GM12878 (cell line): ENCODE measurements around the gene VMP1. TPM values are rescaled to one million over a fixed set of nuclear protein-coding genes. Genes with fewer than 3 reads are reported as not detected.

Source experiments
- BCL11A ChIP-seq: IDR thresholded peaks from 2 replicates; pipeline ENCODE4 v1.6.1; 2011; ENCODE audit warnings: low read depth, low read length
- BMI1 ChIP-seq: fragments of 450-650 bp; IDR thresholded peaks from 2 replicates; pipeline ENCODE4 v1.6.1; 2016; ENCODE audit warnings: mild to moderate bottlenecking, moderate library complexity, borderline replicate concordance
- CHD1 ChIP-seq: IDR thresholded peaks from 2 replicates; pipeline ENCODE4 v1.6.1; 2012; ENCODE audit warnings: low read depth, low read length, improper control_type of control experiment
- E2F4 ChIP-seq: IDR thresholded peaks from 2 replicates; pipeline ENCODE4 v1.6.1; 2012; ENCODE audit warnings: low read depth, low read length, improper control_type of control experiment
- MAX ChIP-seq: IDR thresholded peaks from 2 replicates; pipeline ENCODE4 v1.6.1; 2012; ENCODE audit warnings: low read depth, low read length, improper control_type of control experiment
- MEF2A ChIP-seq: IDR thresholded peaks from 2 replicates; pipeline ENCODE4 v1.6.1; 2011; ENCODE audit warnings: low read depth, mild to moderate bottlenecking, low read length, moderate library complexity; ENCODE audit not compliant: insufficient read depth
- RCOR1 ChIP-seq: conservative IDR thresholded peaks from 2 replicates; pipeline ENCODE4 v1.6.1; 2012; ENCODE audit warnings: low read depth, low read length, improper control_type of control experiment
- TCF3 ChIP-seq: IDR thresholded peaks from 2 replicates; pipeline ENCODE4 v1.6.1; 2012; ENCODE audit warnings: low read depth, mild to moderate bottlenecking, low read length, borderline replicate concordance; ENCODE audit not compliant: insufficient read depth
- YY1 ChIP-seq: IDR thresholded peaks from 2 replicates; pipeline ENCODE4 v1.6.1; 2011; ENCODE audit warnings: low read depth, mild to moderate bottlenecking, low read length
- ZBED1 ChIP-seq: IDR thresholded peaks from 2 replicates; pipeline ENCODE4 v1.6.1; 2016; ENCODE audit warnings: borderline replicate concordance
- polyA plus RNA-seq, 11 experiments: library from polyadenylated mRNA; depleted of rRNA in 4 of 11; unstranded in 6 of 11; stranded (reverse) in 5 of 11; fragments of >200 nt; fragmentation: Nextera tagmentation in 4 of 11; fragmentation: Illumina TruSeq in 1 of 11; extraction: Ambion mirVana in 4 of 11; extraction: Trizol in 1 of 11; gene quantifications; 1 replicate in 1 of 11; 2 replicates in 10 of 11; pipeline versions ENCODE4 v1.2.1 to v1.2.3, GENCODE V29; 2011 to 2016; ENCODE audit warnings: inconsistent platforms in 2 of 11, missing spikeins in 2 of 11, low read depth in 1 of 11
- total RNA-seq, 4 experiments: library from RNA; depleted of rRNA in 3 of 4; stranded (reverse); fragments of >200 nt in 3 of 4; fragmentation: Illumina TruSeq in 1 of 4; extraction: Trizol in 1 of 4; gene quantifications; 2 replicates each; pipeline versions ENCODE4 v1.2.1 to v1.2.3, GENCODE V29; 2013 to 2021
- TF ChIP-seq, protein P1 (sequence below): IDR thresholded peaks from 2 replicates; pipeline ENCODE4 v1.6.1; 2012; ENCODE audit warnings: improper control_type of control experiment, low read depth, low read length; ENCODE audit not compliant: insufficient replicate concordance
- TF ChIP-seq, protein P2 (sequence below): IDR thresholded peaks from 2 replicates; pipeline ENCODE4 v1.6.1; 2011; ENCODE audit warnings: mild to moderate bottlenecking, low read depth, low read length, moderate library complexity; ENCODE audit not compliant: insufficient replicate concordance
- TF ChIP-seq, protein P3 (sequence below): fragments of 450-650 bp; formaldehyde crosslinking; IDR thresholded peaks from 2 replicates; pipeline ENCODE4 v1.5.0; 2022; ENCODE audit warnings: mild to moderate bottlenecking, missing genetic modification characterization
- TF ChIP-seq, protein P4 (sequence below): IDR thresholded peaks from 2 replicates; pipeline ENCODE4 v1.6.1; 2012; ENCODE audit warnings: mild to moderate bottlenecking, low read depth, low read length

The VMP1 gene
- total and polyA plus RNA-seq, 10 of the 15 experiments (the other 5 are each of a cell fraction or from before 2014, with no cell fraction given), result 88.4 to 199 (median 132) TPM

DNA sequence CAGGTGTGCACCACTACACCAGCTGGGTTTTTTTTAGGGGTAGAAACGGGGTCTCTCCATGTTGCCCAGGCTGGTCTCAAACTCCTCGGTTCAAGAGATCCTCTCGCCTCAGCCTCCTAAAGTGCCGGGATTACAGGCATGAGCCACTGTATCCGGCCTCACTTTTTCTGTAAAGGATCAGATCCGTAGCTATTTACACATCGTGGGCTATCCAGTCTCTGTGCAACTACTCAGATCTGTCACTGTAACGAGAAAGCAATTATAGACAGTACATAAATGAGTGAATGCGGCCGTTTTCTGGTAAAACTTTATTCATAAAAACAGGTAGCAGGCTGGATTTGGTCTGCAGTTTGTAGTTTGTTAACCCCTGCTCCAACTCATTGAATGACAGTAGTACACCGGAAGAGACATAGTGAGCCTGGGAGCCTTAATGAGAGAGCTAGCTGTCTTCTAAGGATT is 44.5 kb downstream of the VMP1 start (continued):
- TF ChIP-seq, protein P1, sequence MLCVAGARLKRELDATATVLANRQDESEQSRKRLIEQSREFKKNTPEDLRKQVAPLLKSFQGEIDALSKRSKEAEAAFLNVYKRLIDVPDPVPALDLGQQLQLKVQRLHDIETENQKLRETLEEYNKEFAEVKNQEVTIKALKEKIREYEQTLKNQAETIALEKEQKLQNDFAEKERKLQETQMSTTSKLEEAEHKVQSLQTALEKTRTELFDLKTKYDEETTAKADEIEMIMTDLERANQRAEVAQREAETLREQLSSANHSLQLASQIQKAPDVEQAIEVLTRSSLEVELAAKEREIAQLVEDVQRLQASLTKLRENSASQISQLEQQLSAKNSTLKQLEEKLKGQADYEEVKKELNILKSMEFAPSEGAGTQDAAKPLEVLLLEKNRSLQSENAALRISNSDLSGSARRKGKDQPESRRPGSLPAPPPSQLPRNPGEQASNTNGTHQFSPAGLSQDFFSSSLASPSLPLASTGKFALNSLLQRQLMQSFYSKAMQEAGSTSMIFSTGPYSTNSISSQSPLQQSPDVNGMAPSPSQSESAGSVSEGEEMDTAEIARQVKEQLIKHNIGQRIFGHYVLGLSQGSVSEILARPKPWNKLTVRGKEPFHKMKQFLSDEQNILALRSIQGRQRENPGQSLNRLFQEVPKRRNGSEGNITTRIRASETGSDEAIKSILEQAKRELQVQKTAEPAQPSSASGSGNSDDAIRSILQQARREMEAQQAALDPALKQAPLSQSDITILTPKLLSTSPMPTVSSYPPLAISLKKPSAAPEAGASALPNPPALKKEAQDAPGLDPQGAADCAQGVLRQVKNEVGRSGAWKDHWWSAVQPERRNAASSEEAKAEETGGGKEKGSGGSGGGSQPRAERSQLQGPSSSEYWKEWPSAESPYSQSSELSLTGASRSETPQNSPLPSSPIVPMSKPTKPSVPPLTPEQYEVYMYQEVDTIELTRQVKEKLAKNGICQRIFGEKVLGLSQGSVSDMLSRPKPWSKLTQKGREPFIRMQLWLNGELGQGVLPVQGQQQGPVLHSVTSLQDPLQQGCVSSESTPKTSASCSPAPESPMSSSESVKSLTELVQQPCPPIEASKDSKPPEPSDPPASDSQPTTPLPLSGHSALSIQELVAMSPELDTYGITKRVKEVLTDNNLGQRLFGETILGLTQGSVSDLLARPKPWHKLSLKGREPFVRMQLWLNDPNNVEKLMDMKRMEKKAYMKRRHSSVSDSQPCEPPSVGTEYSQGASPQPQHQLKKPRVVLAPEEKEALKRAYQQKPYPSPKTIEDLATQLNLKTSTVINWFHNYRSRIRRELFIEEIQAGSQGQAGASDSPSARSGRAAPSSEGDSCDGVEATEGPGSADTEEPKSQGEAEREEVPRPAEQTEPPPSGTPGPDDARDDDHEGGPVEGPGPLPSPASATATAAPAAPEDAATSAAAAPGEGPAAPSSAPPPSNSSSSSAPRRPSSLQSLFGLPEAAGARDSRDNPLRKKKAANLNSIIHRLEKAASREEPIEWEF, result no peak
- TF ChIP-seq, protein P2, sequence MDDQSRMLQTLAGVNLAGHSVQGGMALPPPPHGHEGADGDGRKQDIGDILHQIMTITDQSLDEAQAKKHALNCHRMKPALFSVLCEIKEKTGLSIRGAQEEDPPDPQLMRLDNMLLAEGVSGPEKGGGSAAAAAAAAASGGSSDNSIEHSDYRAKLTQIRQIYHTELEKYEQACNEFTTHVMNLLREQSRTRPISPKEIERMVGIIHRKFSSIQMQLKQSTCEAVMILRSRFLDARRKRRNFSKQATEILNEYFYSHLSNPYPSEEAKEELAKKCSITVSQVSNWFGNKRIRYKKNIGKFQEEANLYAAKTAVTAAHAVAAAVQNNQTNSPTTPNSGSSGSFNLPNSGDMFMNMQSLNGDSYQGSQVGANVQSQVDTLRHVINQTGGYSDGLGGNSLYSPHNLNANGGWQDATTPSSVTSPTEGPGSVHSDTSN, result no peak
- TF ChIP-seq, protein P3, sequence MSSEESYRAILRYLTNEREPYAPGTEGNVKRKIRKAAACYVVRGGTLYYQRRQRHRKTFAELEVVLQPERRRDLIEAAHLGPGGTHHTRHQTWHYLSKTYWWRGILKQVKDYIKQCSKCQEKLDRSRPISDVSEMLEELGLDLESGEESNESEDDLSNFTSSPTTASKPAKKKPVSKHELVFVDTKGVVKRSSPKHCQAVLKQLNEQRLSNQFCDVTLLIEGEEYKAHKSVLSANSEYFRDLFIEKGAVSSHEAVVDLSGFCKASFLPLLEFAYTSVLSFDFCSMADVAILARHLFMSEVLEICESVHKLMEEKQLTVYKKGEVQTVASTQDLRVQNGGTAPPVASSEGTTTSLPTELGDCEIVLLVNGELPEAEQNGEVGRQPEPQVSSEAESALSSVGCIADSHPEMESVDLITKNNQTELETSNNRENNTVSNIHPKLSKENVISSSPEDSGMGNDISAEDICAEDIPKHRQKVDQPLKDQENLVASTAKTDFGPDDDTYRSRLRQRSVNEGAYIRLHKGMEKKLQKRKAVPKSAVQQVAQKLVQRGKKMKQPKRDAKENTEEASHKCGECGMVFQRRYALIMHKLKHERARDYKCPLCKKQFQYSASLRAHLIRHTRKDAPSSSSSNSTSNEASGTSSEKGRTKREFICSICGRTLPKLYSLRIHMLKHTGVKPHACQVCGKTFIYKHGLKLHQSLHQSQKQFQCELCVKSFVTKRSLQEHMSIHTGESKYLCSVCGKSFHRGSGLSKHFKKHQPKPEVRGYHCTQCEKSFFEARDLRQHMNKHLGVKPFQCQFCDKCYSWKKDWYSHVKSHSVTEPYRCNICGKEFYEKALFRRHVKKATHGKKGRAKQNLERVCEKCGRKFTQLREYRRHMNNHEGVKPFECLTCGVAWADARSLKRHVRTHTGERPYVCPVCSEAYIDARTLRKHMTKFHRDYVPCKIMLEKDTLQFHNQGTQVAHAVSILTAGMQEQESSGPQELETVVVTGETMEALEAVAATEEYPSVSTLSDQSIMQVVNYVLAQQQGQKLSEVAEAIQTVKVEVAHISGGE (CRISPR knock-in tag), result no peak
- peak; percentile 91 for TF ChIP-seq BCL11A
- TF ChIP-seq CHD1, result no peak
- no peak for TF ChIP-seq MAX
- TF ChIP-seq, protein P4, sequence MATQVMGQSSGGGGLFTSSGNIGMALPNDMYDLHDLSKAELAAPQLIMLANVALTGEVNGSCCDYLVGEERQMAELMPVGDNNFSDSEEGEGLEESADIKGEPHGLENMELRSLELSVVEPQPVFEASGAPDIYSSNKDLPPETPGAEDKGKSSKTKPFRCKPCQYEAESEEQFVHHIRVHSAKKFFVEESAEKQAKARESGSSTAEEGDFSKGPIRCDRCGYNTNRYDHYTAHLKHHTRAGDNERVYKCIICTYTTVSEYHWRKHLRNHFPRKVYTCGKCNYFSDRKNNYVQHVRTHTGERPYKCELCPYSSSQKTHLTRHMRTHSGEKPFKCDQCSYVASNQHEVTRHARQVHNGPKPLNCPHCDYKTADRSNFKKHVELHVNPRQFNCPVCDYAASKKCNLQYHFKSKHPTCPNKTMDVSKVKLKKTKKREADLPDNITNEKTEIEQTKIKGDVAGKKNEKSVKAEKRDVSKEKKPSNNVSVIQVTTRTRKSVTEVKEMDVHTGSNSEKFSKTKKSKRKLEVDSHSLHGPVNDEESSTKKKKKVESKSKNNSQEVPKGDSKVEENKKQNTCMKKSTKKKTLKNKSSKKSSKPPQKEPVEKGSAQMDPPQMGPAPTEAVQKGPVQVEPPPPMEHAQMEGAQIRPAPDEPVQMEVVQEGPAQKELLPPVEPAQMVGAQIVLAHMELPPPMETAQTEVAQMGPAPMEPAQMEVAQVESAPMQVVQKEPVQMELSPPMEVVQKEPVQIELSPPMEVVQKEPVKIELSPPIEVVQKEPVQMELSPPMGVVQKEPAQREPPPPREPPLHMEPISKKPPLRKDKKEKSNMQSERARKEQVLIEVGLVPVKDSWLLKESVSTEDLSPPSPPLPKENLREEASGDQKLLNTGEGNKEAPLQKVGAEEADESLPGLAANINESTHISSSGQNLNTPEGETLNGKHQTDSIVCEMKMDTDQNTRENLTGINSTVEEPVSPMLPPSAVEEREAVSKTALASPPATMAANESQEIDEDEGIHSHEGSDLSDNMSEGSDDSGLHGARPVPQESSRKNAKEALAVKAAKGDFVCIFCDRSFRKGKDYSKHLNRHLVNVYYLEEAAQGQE, result no peak
- TF ChIP-seq E2F4, result no peak
- peak; percentile 82 for TF ChIP-seq MEF2A
- TF ChIP-seq YY1, result no peak
- no peak for TF ChIP-seq TCF3
- TF ChIP-seq RCOR1, result no peak
- TF ChIP-seq ZBED1, result peak; percentile 30; the same call in 1 of the 2 replicates
- no peak for TF ChIP-seq BMI1
